KMS-11 (cell line): ENCODE data around the gene TMCC3.

Experiments
- H2AFZ ChIP-seq: fragments of 200-600 bp; sonication (generic); 2 replicates; pipeline ENCODE4 v1.6.1; 2016; ENCODE audit warnings: antibody characterized with exemption, mixed run types, low read depth
- H3K27ac ChIP-seq: fragments of 200-600 bp; sonication (generic); 2 replicates; pipeline ENCODE4 v1.6.1; 2016; ENCODE audit warnings: mild to moderate bottlenecking, mixed run types
- H3K27me3 ChIP-seq: fragments of 200-600 bp; sonication (generic); 2 replicates; pipeline ENCODE4 v1.6.1; 2017; ENCODE audit warnings: mild to moderate bottlenecking, low read depth, mixed run types, moderate library complexity; ENCODE audit not compliant: insufficient read depth
- H3K36me3 ChIP-seq: fragments of 200-600 bp; sonication (generic); 2 replicates; pipeline ENCODE4 v1.6.1; 2017; ENCODE audit warnings: mild to moderate bottlenecking, mixed run types; ENCODE audit not compliant: insufficient read depth
- H3K4me1 ChIP-seq: fragments of 200-600 bp; sonication (generic); 2 replicates; pipeline ENCODE4 v1.6.1; 2016; ENCODE audit warnings: mild to moderate bottlenecking, low read depth, mixed run types; ENCODE audit not compliant: poor library complexity, severe bottlenecking
- H3K4me2 ChIP-seq: fragments of 200-600 bp; sonication (generic); 2 replicates; pipeline ENCODE4 v1.7.0; 2016; ENCODE audit warnings: mild to moderate bottlenecking, mixed run types
- H3K4me3 ChIP-seq: fragments of 200-600 bp; sonication (generic); IDR thresholded peaks from 2 replicates; pipeline ENCODE4 v1.6.1; 2017; ENCODE audit warnings: low read depth, low read length, mixed read lengths; ENCODE audit not compliant: insufficient read depth
- H3K79me2 ChIP-seq: fragments of 200-600 bp; sonication (generic); 2 replicates; pipeline ENCODE4 v1.6.1; 2016; ENCODE audit warnings: low read depth, mixed run types; ENCODE audit not compliant: insufficient read depth
- H3K9ac ChIP-seq: fragments of 200-600 bp; sonication (generic); 2 replicates; pipeline ENCODE4 v1.6.1; 2016; ENCODE audit warnings: mild to moderate bottlenecking, mixed run types
- H4K20me1 ChIP-seq: fragments of 200-600 bp; sonication (generic); 2 replicates; pipeline ENCODE4 v1.6.1; 2016; ENCODE audit warnings: mild to moderate bottlenecking, mixed run types; ENCODE audit not compliant: insufficient read depth
- CTCF ChIP-seq: fragments of 200-600 bp; sonication (generic); conservative IDR thresholded peaks from 2 replicates; pipeline ENCODE4 v1.6.1; 2017; ENCODE audit warnings: low read depth, mild to moderate bottlenecking, antibody characterized with exemption, low read length, moderate library complexity, mixed read lengths

Gene TMCC3

GRCh38 chr12:94570161-94570560, 80.2 kb downstream of the TMCC3 start:
- Histone ChIP-seq H3K36me3 (no peaks in the 10 kb centered on the region), H3K9ac (no peak overlapping the region), H3K27me3 (no peaks in the 10 kb centered on the region), H4K20me1 (no peaks in the 10 kb centered on the region), H3K4me3 (no peak overlapping the region), H2AFZ (no peak overlapping the region), H3K27ac (no peak overlapping the region), H3K4me2 (no peak overlapping the region), H3K79me2 (no peaks in the 10 kb centered on the region), H3K4me1 (peaks cover 23% of the 10 kb centered on the region)
- no peak for TF ChIP-seq CTCF

DNA sequence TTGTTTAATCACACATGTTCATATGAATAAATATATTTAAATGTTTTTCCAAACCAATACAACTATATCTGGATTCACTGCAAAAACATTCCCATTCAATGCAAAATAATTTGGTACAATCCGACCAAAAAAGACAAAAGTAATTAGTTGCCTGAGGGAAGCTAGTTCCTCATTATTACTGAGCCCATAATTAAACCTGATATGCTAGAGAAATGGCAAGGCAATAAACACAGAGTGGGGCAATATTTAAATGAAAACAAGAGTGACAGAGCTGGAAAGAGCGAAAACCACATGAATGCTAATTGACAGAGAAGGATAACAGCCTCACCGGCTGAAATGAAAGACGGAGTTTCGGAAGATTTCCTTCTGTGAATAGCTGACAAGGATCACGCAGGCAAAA, 82.6 kb downstream of the TMCC3 start:
- no peak overlapping the region for H3K9ac ChIP-seq

GRCh38 chr12:94566345-94566744, 84.0 kb downstream of the TMCC3 start:
- Histone ChIP-seq H2AFZ (no peak overlapping the region), H3K9ac (no peak overlapping the region), H3K4me1 (peaks cover 55% of the 10 kb centered on the region), H3K27ac (no peak overlapping the region), H4K20me1 (no peaks in the 10 kb centered on the region), H3K4me2 (no peak overlapping the region), H3K79me2 (no peaks in the 10 kb centered on the region), H3K36me3 (no peaks in the 10 kb centered on the region), H3K4me3 (no peak overlapping the region), H3K27me3 (no peaks in the 10 kb centered on the region)
- no peak for TF ChIP-seq CTCF

More for the DNA sequence above, 82.6 kb downstream of the TMCC3 start:
- H3K4me3 ChIP-seq, result no peak overlapping the region
- no peaks in the 10 kb centered on the region for H3K27me3 ChIP-seq
- no peaks in the 10 kb centered on the region for H3K36me3 ChIP-seq
- H2AFZ ChIP-seq, result no peak overlapping the region
- H4K20me1 ChIP-seq, result no peaks in the 10 kb centered on the region
- no peak for TF ChIP-seq CTCF
- no peaks in the 10 kb centered on the region for H3K79me2 ChIP-seq
- H3K4me1 ChIP-seq, result peaks cover 43% of the 10 kb centered on the region
- H3K27ac ChIP-seq, result no peak overlapping the region
- H3K4me2 ChIP-seq, result peak overlapping the region; percentile 29; the same call in 1 of the 2 replicates

- Histone ChIP-seq H3K4me3 (no peak overlapping the region), H3K27me3 (no peaks in the 10 kb centered on the region), H3K79me2 (no peaks in the 10 kb centered on the region), H3K27ac (no peak overlapping the region), H3K4me1 (peaks cover 61% of the 10 kb centered on the region), H3K9ac (no peak overlapping the region), H2AFZ (no peak overlapping the region), H4K20me1 (no peaks in the 10 kb centered on the region), H3K4me2 (no peak overlapping the region), H3K36me3 (no peaks in the 10 kb centered on the region)
- no peak for TF ChIP-seq CTCF
Observed at GRCh38 chr12:94565683-94566082, 84.7 kb downstream of the TMCC3 start.

DNA sequence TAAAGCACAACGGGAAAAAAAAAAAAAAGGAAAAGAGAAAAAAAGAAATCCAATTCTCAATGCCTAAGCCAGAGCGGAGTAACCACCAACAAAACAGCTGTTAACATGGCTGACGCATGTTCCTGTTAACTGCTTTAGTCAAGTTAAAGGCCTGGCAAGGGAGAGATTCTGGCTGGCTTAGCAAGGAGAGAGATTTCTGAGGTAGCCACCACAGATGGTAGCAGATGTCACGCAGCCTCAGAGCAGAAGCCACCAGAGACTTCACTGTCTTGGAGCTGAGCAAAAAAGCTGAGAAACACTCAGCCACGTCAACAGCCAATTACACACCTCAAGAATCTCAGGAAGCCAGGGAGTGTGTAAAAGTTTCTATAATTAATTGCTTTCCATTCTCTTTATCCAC, 87.1 kb downstream of the TMCC3 start:
- H3K4me1 ChIP-seq, result peaks cover 81% of the 10 kb centered on the region
- no peaks in the 10 kb centered on the region for H4K20me1 ChIP-seq
- H3K9ac ChIP-seq, result peak overlapping the region; percentile 66; the same call in 1 of the 2 replicates
- no peak overlapping the region for H3K4me3 ChIP-seq
- H3K36me3 ChIP-seq, result no peaks in the 10 kb centered on the region
- peak overlapping the region; percentile 84 for H3K27ac ChIP-seq
- peak overlapping the region; percentile 91 for H3K4me2 ChIP-seq
- H3K79me2 ChIP-seq, result no peaks in the 10 kb centered on the region
- 0 out of 2 replicates have a peak overlapping the region, but pooled peaks have one; percentile 25 for H2AFZ ChIP-seq
- TF ChIP-seq CTCF, result no peak
- H3K27me3 ChIP-seq, result no peaks in the 10 kb centered on the region
